ENCODE measurements around the gene RRH. TPM values are rescaled to one million over a fixed set of nuclear protein-coding genes. Genes with fewer than 3 reads are reported as not detected.
"Not testable (repeated sequence)": the region's sequence is repeated elsewhere in the genome, so short reads cannot be mapped to it uniquely, and the experiment has no call there.

Gene RRH
- total and polyA plus RNA-seq, 7 donors, result 0.03 to 0.36 (median 0.12) TPM; not detected in 3

- no peaks in the 10 kb centered on the region for H3K27me3 ChIP-seq (ENCODE audit: insufficient read depth in 3 of 3, low read length in 2 of 3)
- TF ChIP-seq, protein P1, sequence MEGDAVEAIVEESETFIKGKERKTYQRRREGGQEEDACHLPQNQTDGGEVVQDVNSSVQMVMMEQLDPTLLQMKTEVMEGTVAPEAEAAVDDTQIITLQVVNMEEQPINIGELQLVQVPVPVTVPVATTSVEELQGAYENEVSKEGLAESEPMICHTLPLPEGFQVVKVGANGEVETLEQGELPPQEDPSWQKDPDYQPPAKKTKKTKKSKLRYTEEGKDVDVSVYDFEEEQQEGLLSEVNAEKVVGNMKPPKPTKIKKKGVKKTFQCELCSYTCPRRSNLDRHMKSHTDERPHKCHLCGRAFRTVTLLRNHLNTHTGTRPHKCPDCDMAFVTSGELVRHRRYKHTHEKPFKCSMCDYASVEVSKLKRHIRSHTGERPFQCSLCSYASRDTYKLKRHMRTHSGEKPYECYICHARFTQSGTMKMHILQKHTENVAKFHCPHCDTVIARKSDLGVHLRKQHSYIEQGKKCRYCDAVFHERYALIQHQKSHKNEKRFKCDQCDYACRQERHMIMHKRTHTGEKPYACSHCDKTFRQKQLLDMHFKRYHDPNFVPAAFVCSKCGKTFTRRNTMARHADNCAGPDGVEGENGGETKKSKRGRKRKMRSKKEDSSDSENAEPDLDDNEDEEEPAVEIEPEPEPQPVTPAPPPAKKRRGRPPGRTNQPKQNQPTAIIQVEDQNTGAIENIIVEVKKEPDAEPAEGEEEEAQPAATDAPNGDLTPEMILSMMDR (IDR thresholded peaks at IDR 0.05), result no peak
- ATAC-seq (no peak), DNase-seq (no peak)
- no peak within 1 kb of the TSS for H3K4me3 ChIP-seq
- no peak within 1 kb of the TSS for H3K27ac ChIP-seq
- intact Hi-C loops (cut with DNase I), result loop anchor here in 1 of 2 donors (10.0 kb wide), 1 partner anchor 1163 kb away; no protein-coding TSS in a partner anchor
- H3K36me3 ChIP-seq (ENCODE audit: insufficient read depth in 1 of 2, low read depth in 1 of 2), result no peaks in the 10 kb centered on the region
- WGBS, 3 donors, result 63 to 78% (median 72%) methylated on average over 5 of the region's 5 CpGs
- H3K9me3 ChIP-seq, result no peaks in the 10 kb centered on the region
- no peaks in the 10 kb centered on the region for H3K4me1 ChIP-seq
Measured at GRCh38 chr4:109847896-109848442, 20.2 kb downstream of the RRH start, which contains the start of gene LRIT3. LRIT3 (plus strand) TSS chr4:109848107; CDS start chr4:109848202, 95 bp downstream.

DNA sequence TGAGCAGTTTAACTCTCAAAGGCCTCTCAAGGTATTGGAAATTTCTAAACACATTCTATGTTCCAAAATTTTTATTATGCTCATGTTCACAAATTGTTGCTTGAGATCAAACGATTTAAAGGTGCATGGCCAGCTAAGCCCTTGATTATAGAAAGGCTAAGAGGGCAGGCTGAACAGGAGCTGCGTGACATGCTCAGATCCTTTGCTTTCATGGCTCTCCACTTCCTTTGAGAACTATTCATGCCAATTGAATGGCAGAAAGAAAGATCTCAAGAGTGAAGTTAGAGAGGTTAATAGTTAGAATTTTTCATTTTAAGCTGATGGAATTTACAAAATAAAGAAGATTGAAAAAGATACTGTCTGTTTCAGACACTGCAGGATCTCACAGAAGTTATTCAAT is 20.7 kb downstream of the RRH start:
- Histone ChIP-seq H3K27me3 (ENCODE audit: insufficient read depth in 3 of 3, low read length in 2 of 3) (no peaks in the 10 kb centered on the region), H3K27ac (no peak overlapping the region), H3K4me3 (no peak overlapping the region), H3K4me1 (no peaks in the 10 kb centered on the region), H3K9me3 (no peaks in the 10 kb centered on the region), H3K36me3 (ENCODE audit: insufficient read depth in 1 of 2, low read depth in 1 of 2) (no peaks in the 10 kb centered on the region)
- TF ChIP-seq, protein P1 (IDR thresholded peaks at IDR 0.05), result no peak
- WGBS, 3 donors, result 56 to 58% (median 57%) methylated on average over 2 of the region's 2 CpGs
- no peak for DNase-seq
- no peak for ATAC-seq
- intact Hi-C loops (cut with DNase I), result loop anchor here in 1 of 2 donors (10.0 kb wide), 1 partner anchor 1164 kb away; no protein-coding TSS in a partner anchor

DNA sequence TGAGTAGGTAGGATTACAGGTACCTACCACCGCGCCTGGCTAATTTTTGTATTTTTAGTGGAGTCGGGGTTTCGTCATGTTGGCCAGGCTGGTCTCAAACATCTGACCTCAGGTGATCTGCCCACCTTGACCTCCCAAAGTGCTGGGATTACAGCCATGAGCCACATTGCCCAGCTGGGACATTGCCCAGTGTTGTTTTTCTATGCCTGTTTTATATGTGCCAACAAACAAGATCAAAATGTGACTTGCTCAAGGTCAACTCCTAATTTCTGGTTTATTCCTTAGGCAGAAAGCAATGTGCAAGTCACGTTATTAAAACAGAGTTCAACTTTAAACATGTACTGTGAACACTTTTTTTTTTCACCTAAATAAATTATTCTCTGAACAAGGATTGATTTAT is 22.8 kb downstream of the RRH start:
- Histone ChIP-seq H3K4me1 (no peaks in the 10 kb centered on the region), H3K27ac (no peak overlapping the region), H3K27me3 (ENCODE audit: insufficient read depth in 3 of 3, low read length in 2 of 3) (no peaks in the 10 kb centered on the region), H3K4me3 (no peak overlapping the region), H3K36me3 (ENCODE audit: insufficient read depth in 1 of 2, low read depth in 1 of 2) (no peaks in the 10 kb centered on the region), H3K9me3 (no peaks in the 10 kb centered on the region)
- no peak for DNase-seq
- intact Hi-C loops (cut with DNase I), result no loop called here
- 70 to 86% (median 73%) methylated on average over 5 of the region's 5 CpGs for WGBS, 3 donors
- no peak for ATAC-seq
- TF ChIP-seq, protein P1 (IDR thresholded peaks at IDR 0.05), result no peak

GRCh38 chr4:109859426-109860300 is 31.9 kb downstream of the RRH start:
- ATAC-seq; H3K4me1 ChIP-seq; H3K4me3 ChIP-seq; intact Hi-C loops (cut with DNase I); H3K27me3 ChIP-seq (ENCODE audit: insufficient read depth in 3 of 3, low read length in 2 of 3); H3K27ac ChIP-seq; H3K9me3 ChIP-seq; H3K36me3 ChIP-seq (ENCODE audit: insufficient read depth in 1 of 2, low read depth in 1 of 2); DNase-seq: not testable (repeated sequence)
- WGBS, 3 donors, result 68 to 82% (median 77%) methylated on average over 4 of the region's 4 CpGs

DNA sequence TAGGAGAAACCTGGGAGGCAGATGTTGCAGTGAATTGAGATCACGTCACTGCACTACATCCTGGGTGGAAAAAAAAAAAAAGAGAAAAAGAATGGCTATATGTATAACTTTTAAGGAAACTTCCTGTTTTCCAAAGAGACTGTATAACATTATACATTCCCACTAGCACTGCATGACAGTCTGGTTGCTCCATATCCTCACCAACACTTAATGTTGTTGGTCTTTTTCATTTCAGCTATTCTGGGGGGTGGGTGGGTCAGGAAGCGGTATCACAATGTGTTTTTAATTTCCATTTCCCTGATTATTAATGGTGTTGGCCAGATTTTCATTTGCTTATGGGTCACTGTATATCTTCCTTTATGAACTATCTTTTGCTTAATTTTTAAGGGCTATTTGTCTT is 33.5 kb downstream of the RRH start:
- H3K4me3 ChIP-seq, result no peak overlapping the region
- intact Hi-C loops (cut with DNase I), result no loop called here
- peaks cover 4% of the 10 kb centered on the region for H3K9me3 ChIP-seq
- no peaks in the 10 kb centered on the region for H3K36me3 ChIP-seq (ENCODE audit: insufficient read depth in 1 of 2, low read depth in 1 of 2)
- DNase-seq, result no peak
- H3K27ac ChIP-seq, result no peak overlapping the region
- TF ChIP-seq, protein P1 (IDR thresholded peaks at IDR 0.05), result no peak
- WGBS, 3 donors, result 88 to 98% (median 92%) methylated on average over 2 of the region's 2 CpGs
- H3K4me1 ChIP-seq, result no peaks in the 10 kb centered on the region
- no peak for ATAC-seq
- no peaks in the 10 kb centered on the region for H3K27me3 ChIP-seq (ENCODE audit: insufficient read depth in 3 of 3, low read length in 2 of 3)
